Left cardiac atrium (tissue), 4 donors: ENCODE measurements around the gene HEYL. TPM values are rescaled to one million over a fixed set of nuclear protein-coding genes. Genes with fewer than 3 reads are reported as not detected.

Experiments
- ATAC-seq, 2 donors: fragments of 200-7000 bp; cut with Tn5 transposase; one replicate each; pipeline ENCODE4 v1.9.1; 2020; ENCODE audit warnings: mild to moderate bottlenecking in 2 of 2, moderate library complexity in 2 of 2
- DNase-seq: peaks from one replicate; pipeline ENCODE4 v3.0.0-alpha.2; 2020
- intact Hi-C, 2 donors: fragments of 100-400 bp; cut with DNase I; formaldehyde crosslinking; loops; one replicate each; pipeline versions ENCODE4 v1.14.1 to v1.15.1; 2022 to 2023
- long read RNA-seq: library from polyadenylated mRNA; unstranded; transcript quantifications from one replicate; pipeline ENCODE4 v2.0.0, GENCODE V29; 2021
- total RNA-seq, 2 donors: library from RNA; stranded (reverse); fragmentation: NEBNext Ultra II Directional; extraction: Animal tissue kit (Norgen Biotek cat#: 25700); gene quantifications; one replicate each; pipeline ENCODE4 v1.2.1, GENCODE V29; 2021
- donor health status: DM: no; HTN: yes; CAD: no.
- donor health status: DM: no; HTN: yes; CAD: no; lungs with severe emphysema.
- donor health status: DM: yes; HTN: yes; CAD: no.
- donor health status: Dilated cardiomyopathy.

Gene HEYL
- total RNA-seq, result 10 to 100 TPM; 19.1 to 40.0 TPM
- long read RNA-seq, partial matches to known transcripts, result 3 of 43 reads
- long read RNA-seq, other reads (novel, unspliced or antisense), result 36 of 43 reads

DNA sequence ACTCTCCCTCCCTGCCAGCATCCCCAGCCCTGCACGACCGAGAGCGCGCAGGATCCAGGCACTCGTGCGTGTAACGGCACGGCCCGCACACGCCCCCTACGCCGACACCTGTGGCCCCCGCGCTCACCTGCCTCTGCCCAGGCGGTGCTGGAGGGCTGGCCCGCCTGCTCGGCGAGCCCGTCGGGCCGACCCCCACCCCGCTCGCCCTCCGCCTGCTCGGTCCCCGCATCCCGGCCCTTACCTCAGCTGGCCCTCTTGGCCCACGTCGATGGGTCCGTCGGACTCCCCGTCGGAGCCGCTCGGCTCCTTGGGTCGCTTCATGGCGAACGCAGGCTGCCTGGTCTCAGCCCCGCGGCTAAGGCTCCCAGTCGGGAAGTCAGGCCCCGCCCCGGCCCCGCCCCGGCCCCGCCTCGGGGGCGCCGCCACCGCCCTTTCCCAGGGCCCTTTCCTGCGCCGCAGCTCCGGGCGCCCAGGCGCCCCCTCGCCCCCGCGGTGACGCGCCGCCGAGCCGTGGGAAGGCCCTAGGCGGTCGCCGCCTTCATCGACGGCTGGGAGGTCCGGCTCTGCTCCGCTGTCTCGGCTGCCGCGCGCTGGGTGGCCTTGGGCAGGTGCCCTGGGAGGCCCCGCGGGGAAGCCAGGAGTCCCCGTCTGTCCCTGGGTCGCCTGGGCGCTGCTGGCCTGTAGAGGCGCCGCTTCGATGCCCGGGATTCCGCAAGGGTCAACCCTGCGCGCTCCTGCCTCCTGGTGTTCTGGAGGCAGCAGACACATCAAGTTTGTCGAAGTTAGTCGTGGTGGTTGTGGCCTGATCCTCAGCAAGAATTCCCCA is at the start of gene HEYL:
TSS of gene HEYL (minus strand) at position 339 of the 826 bp plus-strand sequence. CDS start at position 321, 18 bp downstream.
- DNase-seq, result peak; percentile 83
- intact Hi-C loops, result no loop called here
- ATAC-seq, result peak; percentile 90 to 95

DNA sequence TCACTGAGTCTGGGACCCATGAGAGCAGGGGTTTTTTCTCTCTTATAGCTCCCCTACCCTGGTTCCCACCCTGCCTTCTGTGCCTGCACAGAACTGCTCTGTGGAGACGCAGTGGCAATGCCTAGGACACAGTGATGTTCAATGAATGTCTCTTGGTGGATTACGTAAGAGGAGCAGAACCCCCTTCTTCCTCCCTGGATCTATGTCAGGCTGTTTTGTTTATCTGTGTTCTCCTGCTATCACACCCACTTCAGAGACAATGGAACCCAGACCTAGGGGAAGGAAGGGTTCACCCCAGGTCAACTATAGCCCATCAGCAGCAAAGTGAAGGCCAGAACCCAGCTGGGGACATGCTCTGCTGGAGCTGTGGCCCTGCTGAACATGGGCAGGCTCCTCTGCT is 49.8 kb upstream of the HEYL start:
- intact Hi-C loops, result no loop called here
- no peak for DNase-seq
- no peak for ATAC-seq

DNA sequence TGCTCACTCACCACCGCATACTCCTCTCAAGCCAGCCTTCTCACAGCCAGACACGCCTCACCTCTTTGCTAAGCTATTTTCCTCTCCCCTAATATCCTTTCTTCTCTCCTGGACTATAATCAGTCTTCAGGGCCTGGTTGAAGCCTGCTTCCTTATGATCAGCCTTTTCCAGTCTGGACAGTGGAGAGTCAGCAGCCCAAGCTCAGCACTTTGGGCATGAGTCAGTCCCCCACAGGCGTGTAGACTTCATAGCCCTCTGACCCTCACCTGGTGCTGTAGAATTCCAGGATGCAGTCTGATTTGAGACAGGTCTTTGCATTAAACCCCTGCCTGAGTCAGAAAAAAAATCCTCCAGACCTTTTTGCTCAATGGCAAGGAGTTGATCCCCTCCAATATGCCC is 49.3 kb upstream of the HEYL start:
- intact Hi-C loops, result no loop called here
- no peak for DNase-seq
- no peak for ATAC-seq

DNA sequence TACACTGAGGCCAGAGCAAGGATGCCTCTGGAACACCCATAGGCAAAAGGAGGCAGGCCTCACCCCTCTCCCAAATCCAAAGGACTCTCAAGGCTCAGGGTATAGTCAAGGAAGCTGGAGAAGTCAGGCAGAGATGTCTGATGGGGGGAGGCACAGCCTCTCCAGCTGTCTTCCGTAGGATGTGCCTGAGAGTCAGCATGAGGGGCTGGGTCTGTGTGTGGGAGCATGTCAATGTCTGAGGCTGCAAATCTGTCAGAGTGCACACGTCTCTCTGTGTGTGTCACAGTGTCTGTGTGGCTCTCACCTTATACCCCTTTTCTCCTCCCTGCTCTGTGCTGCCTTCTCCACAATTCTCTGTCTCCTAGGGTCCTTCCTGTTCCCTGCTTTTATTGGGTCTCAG is 47.8 kb upstream of the HEYL start:
- ATAC-seq (no peak), DNase-seq (no peak)
- intact Hi-C loops, result loop anchor here in 1 of 2 donors (2.0 kb wide), 1 partner anchor 20 kb away; no protein-coding TSS in a partner anchor

DNA sequence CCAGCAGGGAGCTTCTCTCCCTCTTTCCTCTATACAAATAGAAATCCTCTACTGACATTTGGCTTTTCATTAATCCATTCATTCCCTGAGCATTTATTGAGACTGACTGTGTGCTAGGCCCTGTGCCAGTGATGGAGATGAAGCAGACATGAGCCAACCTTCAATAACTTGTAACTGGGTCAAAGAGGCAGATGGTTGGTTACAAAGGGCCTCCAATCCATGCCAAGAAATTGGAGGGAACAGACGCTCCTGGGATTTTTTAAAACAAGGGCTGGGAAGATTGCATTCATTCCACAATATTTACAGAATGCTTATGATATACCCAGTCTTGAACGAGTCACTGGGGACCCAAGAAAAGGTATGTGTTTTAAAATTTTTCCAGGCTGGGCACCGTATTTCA is 45.6 kb upstream of the HEYL start:
- no peak for ATAC-seq
- DNase-seq, result no peak
- intact Hi-C loops, result no loop called here

DNA sequence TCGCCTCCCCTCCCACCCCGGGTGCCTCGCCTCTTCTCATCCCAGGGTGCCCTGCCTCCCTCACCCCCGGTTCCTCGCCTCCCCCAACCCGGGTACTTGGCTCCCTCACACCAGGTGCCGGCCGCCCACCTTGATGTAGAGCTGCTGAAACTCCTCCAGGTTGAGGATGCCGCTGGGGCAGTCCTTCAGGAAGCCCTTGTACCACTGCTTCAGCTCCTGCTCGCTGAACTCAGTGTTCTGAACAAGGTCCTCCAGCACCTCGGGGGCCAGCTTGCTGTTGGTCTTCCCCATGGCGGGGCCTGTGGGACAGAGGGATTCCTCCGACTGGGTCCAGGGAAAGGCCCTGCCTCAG is 44.8 kb upstream of the HEYL start:
- intact Hi-C loops, result no loop called here
- DNase-seq, result no peak
- no peak for ATAC-seq

DNA sequence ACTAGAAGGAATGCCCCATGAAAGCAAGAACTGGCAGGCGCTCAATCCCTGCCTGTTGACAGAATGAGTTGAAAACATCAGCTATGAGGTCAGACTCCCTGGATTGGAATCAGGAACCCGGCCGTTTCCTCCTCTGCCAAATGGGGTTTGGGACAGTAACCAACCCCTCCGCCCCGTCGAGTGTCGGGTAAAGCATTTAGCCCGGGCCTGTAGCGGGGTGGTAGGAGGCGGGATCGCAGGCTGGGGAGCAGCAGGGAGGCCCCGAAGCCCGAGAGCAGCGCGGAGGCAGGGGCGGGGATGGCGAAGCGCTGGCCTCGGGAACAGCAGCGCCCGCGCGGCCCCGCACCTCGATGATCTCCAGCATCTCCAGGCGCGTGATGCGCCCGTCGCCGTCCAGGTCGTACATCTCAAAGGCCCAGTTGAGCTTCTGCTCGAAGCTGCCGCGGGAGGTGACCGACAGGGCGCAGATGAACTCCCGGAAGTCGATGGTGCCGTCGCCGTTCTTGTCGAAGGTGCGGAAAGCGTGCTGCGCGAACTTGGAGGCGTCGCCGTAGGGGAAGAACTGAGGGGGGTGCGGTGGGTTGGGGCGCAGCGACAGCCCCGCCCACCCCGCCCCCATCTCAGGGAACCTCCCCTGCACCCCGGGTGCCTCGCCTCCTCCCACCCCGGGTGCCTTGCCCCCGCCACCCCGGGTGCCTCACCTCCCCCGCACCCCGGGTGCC is 44.3 kb upstream of the HEYL start:
- intact Hi-C loops, result no loop called here
- peak; percentile 54 for DNase-seq
- ATAC-seq, result peak; percentile 37 to 49

DNA sequence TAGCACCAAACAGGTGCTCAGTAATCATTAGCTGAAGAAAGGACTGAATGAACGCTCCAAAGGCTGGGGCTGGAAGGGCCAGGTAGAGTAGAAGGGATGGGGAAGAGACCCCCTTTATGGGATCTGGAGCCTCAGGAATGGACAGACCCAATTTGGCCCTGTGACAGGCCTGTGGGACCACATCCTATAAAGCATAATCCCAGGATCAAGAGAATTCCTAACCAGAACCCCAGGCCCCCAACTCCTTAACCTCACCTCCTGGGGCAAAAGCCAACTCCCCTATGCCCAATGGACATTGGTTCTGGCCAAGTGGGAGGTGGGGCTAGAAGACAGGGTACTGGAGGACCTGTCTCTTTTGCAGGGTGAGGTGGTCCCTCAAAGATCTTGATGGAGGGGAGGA is 42.6 kb upstream of the HEYL start:
- intact Hi-C loops, result no loop called here
- ATAC-seq, result no peak
- no peak for DNase-seq

DNA sequence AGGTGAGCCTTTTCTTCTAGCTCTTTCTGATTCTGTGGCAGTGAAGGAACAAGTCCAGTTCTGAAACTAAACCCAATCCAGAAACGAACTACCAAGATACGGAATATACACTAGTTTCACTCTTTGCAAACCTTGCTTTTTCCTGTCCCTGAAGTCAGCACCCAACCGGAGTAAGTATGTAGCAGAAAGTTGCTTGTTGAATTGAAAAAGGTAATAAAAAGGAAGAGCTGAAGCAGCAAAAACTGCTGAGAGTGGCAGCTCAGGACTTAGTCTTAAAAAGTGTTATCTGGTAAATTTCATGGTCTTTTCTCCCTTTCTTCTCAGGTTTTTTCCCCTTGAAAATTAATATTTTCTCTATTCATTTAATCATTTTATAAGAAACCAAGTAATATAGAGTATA is 41.9 kb upstream of the HEYL start:
- intact Hi-C loops, result no loop called here
- DNase-seq, result no peak
- no peak for ATAC-seq

DNA sequence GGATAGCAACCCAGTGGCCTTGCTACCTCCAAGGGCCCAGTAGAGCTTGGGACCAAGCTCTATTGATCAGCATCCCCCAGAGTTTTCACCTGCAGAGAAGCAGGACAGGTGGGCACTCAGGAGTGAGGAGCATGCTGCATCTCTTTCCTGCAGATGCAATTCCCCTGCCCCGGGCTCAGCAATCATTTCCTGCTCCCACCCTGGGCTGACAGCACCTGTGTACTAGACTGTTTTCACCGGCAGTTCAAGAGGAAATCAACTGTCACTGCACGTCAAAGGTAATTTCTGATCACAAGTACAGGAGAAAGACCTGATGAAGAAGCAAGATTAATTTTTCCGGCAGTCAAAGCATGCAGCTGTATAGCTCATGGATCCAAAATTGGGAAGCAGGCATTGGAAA is 41.3 kb upstream of the HEYL start:
- DNase-seq (no peak), ATAC-seq (no peak)
- intact Hi-C loops, result no loop called here

DNA sequence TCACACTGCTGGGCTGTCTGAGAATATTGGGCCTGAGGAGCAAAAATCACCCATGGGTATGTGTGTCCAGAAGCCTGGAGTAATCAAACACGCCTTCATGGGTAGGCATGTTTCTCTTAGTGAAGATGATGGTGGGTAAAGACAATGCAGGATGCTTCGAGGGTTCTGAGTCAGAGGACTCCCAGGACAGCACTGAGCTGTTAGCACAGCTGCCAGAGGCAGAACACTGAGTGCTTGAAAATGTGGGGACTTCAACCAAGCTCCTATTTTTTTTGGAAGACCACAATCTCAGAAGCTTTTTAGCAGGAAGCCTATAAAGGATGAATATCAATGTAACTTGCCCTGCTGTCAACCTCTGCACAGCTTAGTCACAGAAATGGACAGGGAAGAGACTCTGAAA is 40.4 kb upstream of the HEYL start:
- intact Hi-C loops, result loop anchor here in 1 of 2 donors (5.0 kb wide), 1 partner anchor 37 kb away; no protein-coding TSS in a partner anchor
- DNase-seq (no peak), ATAC-seq (no peak)

DNA sequence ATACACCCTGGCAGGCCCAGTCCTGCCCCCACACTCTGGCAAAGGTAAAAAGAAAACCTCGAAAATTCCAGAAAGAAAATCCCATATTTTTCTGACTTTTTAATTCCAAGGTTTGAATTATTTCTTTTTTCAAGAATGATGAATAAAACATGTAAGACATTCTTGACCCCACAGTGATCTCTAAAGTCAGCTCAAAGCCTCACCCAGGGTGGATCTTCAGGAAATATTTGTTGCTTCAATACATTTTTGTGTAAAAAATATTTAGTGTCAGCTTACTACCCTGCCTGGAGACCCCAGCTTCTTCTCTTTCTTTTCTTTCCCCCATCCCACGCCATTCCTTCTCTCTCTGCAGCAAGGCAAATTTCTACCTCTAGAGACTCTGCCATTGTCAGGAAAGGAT is 39.4 kb upstream of the HEYL start:
- DNase-seq (no peak), ATAC-seq (no peak)
- intact Hi-C loops, result loop anchor here in 1 of 2 donors (5.0 kb wide), 1 partner anchor 38 kb away; no protein-coding TSS in a partner anchor

DNA sequence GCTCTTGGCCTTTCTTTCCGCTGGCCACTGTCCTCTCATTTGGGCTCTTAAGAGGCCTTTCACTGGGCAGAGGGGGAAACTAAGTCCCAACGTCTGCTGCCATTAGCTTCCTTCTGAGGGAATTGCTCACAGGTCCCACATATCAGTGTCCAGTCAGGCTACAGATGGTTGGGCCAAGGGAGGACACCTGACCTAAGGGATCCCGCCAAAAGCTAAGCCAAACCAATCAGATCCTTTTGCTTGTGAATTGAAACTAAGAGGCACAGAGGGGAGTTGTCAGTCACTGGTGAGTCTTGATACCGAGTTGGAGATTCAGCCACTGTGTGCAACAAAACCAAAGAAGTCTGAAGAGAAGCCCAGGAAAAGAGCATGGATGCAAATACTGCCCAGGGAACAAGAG is 38.2 kb upstream of the HEYL start:
- DNase-seq (no peak), ATAC-seq (no peak)
- intact Hi-C loops, result loop anchor here in 1 of 2 donors (5.0 kb wide), 1 partner anchor 40 kb away; no protein-coding TSS in a partner anchor

DNA sequence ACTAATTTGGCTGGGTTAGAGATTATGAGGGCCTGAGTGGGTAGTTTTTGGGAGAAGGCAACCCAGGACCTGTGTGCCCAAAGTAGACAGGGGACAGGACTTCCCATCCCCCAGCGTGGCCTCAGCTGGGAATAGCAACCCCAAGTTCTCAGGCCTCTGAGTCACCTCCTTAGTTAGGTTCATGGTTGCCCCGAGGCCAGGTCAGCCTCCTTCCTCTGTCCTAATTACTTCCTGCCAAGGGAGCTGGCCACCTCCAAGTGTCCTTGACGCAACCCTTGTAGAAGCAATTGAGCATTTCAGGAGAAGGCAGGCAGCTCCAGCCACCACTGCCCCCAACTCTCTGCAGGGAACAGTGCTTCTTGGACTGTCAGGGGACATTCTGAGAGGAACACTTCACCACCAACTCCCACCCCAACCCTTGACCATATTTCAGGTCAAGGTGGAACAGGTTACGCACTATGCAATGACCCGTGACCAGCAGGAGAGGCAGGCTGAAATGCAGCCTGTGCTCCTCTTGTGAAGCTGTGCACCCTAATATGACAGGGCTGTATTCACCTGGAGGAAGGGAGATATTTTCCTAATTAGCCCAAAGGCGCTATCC is 37.6 kb upstream of the HEYL start:
- ATAC-seq, result no peak
- intact Hi-C loops, result loop anchor here in 1 of 2 donors (5.0 kb wide), 1 partner anchor 40 kb away; no protein-coding TSS in a partner anchor

DNA sequence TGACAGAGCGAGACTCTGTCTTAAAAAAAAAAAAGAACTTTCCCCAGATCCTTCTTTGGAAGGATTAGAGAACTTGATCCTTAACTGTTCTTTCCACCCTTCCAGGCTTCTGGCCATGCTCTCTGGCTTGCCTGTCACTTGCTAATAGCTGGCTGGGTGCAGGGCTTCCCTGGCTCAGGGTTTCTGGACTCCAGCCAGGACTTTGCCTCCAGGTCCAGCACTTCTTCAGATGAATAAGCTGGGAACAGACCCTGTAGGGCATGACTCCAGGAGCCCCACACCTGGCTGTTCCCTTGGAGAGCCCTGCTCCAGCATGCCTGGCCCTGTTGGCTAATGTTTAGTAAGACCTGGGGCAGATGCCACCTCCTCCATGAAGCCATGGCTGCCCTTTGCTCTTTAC is 35.8 kb upstream of the HEYL start:
- no peak for ATAC-seq
- intact Hi-C loops, result loop anchor here in 1 of 2 donors (5.0 kb wide), 1 partner anchor 42 kb away; no protein-coding TSS in a partner anchor

More for the DNA sequence above, 37.6 kb upstream of the HEYL start:
- DNase-seq, result no peak

DNA sequence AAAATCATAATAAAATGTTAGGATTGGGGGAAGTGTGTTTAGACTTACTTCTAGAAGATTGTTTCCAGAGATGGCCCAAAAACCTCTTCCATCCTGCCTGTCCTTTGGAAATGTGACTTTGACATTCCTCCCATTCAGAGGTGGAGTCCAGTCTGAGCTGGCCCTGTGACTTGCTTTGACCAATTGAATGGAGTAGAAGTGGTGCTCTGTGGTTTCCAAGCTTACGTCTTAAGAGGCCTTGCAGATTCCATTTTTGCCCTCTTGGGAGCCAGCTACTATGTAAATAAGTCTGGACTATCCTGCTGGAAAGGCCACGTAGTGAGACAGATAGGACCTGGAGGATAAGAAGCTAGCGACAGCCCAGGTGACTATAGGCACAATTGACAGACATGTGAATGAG is 33.8 kb upstream of the HEYL start:
- no peak for DNase-seq
- intact Hi-C loops, result no loop called here

More for the DNA sequence above, 35.8 kb upstream of the HEYL start:
- no peak for DNase-seq

DNA sequence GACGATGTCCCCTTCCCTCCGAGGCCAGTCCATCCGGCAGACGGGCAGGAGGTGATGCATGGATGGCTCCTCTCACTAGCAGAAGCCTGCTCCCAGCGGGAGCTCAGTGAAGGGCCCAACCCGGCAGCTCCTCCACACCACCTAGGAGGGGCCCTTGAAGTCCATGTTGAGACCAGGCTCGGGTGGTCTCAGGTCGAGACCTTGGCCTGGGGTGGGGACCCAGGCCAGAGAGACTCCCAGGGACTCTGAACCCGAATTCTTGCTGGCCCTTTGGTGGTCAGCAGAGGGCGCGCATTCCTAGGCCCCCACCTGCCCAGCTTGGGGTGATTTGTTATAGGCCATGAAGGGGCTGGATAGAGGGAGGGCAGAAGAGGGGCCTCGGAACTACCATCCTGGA is 33.1 kb upstream of the HEYL start:
- DNase-seq (no peak), ATAC-seq (peak; percentile 25 to 35)
- intact Hi-C loops, result no loop called here

More for the DNA sequence above, 33.8 kb upstream of the HEYL start:
- ATAC-seq, result no peak

DNA sequence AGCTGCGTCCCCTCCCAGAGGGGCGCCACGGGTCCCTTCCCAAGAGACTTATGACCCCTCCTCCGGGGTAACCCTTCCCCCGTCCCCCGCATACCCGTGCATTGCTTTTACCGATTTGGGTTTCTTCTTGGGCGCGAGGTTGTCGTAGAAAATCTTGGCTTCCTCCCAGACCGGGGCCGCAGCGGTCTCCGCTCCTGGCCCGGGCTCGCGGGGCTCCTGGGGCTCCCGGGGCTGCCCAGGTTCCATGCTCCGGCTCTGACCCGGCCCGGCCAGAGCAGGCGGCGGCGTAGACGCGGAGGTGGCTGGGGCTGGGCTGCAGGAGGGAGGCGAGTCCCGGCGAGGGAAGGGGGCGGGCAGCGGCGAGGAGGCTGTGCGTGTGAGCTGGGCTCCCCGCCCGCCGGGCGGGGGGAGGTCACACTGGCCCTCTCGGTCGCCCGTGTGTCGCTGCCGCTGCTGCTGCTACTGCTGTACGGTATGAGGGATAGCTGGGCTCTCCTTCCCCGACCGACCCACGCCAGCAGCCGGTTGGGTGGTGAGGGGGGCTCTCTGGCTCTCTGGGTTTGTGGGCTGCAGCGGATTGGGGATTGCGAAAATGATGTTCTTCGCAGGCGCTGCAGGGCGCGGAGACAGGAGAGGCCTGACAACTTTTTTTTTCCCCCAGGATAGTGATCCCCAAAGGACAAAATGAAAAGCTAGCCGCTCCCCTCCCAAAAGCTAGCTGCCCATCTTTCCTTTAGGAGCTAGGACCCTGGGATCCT is 32.5 kb upstream of the HEYL start, which contains the start of gene NT5C1A:
TSS of gene NT5C1A (minus strand) at position 315 of the 758 bp plus-strand sequence. CDS start at position 246, 69 bp downstream.
- ATAC-seq (peak; percentile 72 to 87), DNase-seq (peak; percentile 43)
- intact Hi-C loops, result no loop called here

DNA sequence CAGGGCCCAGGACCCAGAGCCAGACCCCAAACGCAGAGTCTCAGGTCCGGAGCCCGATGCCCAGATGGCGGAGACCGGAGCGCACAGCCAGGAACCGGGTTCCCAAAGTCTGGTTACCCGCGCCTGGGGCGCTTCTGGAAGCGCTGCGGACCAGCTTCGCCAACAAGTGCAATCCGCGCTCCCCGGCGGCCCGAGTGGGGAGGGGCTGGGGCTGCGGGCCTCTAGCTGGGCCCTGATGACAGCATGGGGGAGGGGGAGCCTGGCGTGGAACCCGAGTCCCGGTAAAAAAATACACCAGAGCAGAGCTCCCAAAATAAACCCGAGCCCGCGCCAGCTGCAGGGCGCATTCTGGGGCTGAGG is 32.0 kb upstream of the HEYL start:
- DNase-seq, result peak; percentile 54
- intact Hi-C loops, result no loop called here
- peak; percentile 78 to 86 for ATAC-seq
